ENCODE results near the gene PLA2G4A.
"Not testable (repeated sequence)": the region's sequence is repeated elsewhere in the genome, so short reads cannot be mapped to it uniquely, and the experiment has no call there.

PLA2G4A gene

GRCh38 chr1:186922814-186923213 lies 94.1 kb downstream of the PLA2G4A start:
- DNase-seq (ENCODE audit: low read depth) = not testable (repeated sequence)

GRCh38 chr1:186923486-186923885 lies 94.7 kb downstream of the PLA2G4A start:
- DNase-seq (ENCODE audit: low read depth) = no peak

GRCh38 chr1:186925881-186926669 lies 97.3 kb downstream of the PLA2G4A start:
- peak; percentile 14 for DNase-seq (ENCODE audit: low read depth)

GRCh38 chr1:186927884-186928283 lies 99.1 kb downstream of the PLA2G4A start:
- DNase-seq (ENCODE audit: low read depth) = no peak

- no peak for DNase-seq (ENCODE audit: low read depth)
Measured at GRCh38 chr1:186930238-186930637, 101.5 kb downstream of the PLA2G4A start.

GRCh38 chr1:186937016-186937670 lies 108.4 kb downstream of the PLA2G4A start:
- no peak for DNase-seq (ENCODE audit: low read depth)

- DNase-seq (ENCODE audit: low read depth) = no peak
Measured at GRCh38 chr1:186943891-186944686, 115.3 kb downstream of the PLA2G4A start.

GRCh38 chr1:186945146-186945545 lies 116.4 kb downstream of the PLA2G4A start:
- DNase-seq (ENCODE audit: low read depth) = no peak

GRCh38 chr1:186948535-186948934 lies 119.8 kb downstream of the PLA2G4A start:
- no peak for DNase-seq (ENCODE audit: low read depth)

GRCh38 chr1:186949173-186949572 lies 120.4 kb downstream of the PLA2G4A start:
- DNase-seq (ENCODE audit: low read depth) = no peak

GRCh38 chr1:186950547-186950946 lies 121.8 kb downstream of the PLA2G4A start:
- DNase-seq (ENCODE audit: low read depth) = no peak

- no peak for DNase-seq (ENCODE audit: low read depth)
Measured at GRCh38 chr1:186953876-186954275, 125.1 kb downstream of the PLA2G4A start.

- DNase-seq (ENCODE audit: low read depth) = peak; percentile 20
Measured at GRCh38 chr1:186957314-186957713, 128.6 kb downstream of the PLA2G4A start.

- no peak for DNase-seq (ENCODE audit: low read depth)
Measured at GRCh38 chr1:186958520-186958919, 129.8 kb downstream of the PLA2G4A start.

GRCh38 chr1:186960861-186961260 lies 132.1 kb downstream of the PLA2G4A start:
- DNase-seq (ENCODE audit: low read depth) = no peak

- DNase-seq (ENCODE audit: low read depth) = no peak
Measured at GRCh38 chr1:186965847-186966246, 137.1 kb downstream of the PLA2G4A start.

GRCh38 chr1:186966456-186966855 lies 137.7 kb downstream of the PLA2G4A start:
- DNase-seq (ENCODE audit: low read depth) = no peak

- no peak for DNase-seq (ENCODE audit: low read depth)
Measured at GRCh38 chr1:186967656-186968394, 139.1 kb downstream of the PLA2G4A start.

- DNase-seq (ENCODE audit: low read depth) = peak; percentile 69
Measured at GRCh38 chr1:186974774-186975181, 146.0 kb downstream of the PLA2G4A start.

- DNase-seq (ENCODE audit: low read depth) = no peak
Measured at GRCh38 chr1:186975220-186975619, 146.5 kb downstream of the PLA2G4A start.

- DNase-seq (ENCODE audit: low read depth) = no peak
Measured at GRCh38 chr1:186976700-186977099, 148.0 kb downstream of the PLA2G4A start.
